ELR (cell line): ENCODE measurements around the gene PRRG4.
"Not testable (repeated sequence)": the region's sequence is repeated elsewhere in the genome, so short reads cannot be mapped to it uniquely, and the experiment has no call there.

Experiments used
- DNase-seq: peaks from one replicate; pipeline ENCODE4 v3.0.0-alpha.2; 2015; ENCODE audit warnings: low read depth

PRRG4 gene

GRCh38 chr11:32829680-32830412 is at the start of gene PRRG4:
TSS of gene PRRG4 (plus strand) at chr11:32829927. CDS start at chr11:32830530, 603 bp downstream.
- peak; percentile 65 for DNase-seq

- DNase-seq = not testable (repeated sequence)
Observed at GRCh38 chr11:32780839-32781238, 48.9 kb upstream of the PRRG4 start.

GRCh38 chr11:32781721-32782120 is 48.0 kb upstream of the PRRG4 start:
- no peak for DNase-seq

- no peak for DNase-seq
Observed at GRCh38 chr11:32785262-32785661, 44.5 kb upstream of the PRRG4 start.

- DNase-seq = no peak
Observed at GRCh38 chr11:32786811-32787210, 42.9 kb upstream of the PRRG4 start.

GRCh38 chr11:32790916-32791315 is 38.8 kb upstream of the PRRG4 start:
- no peak for DNase-seq

GRCh38 chr11:32792111-32792947 is 37.4 kb upstream of the PRRG4 start:
- DNase-seq = peak; percentile 33

GRCh38 chr11:32792948-32793475 is 36.7 kb upstream of the PRRG4 start:
- peak; percentile 64 for DNase-seq

GRCh38 chr11:32794439-32794838 is 35.3 kb upstream of the PRRG4 start, which contains the start of gene CCDC73:
TSS of gene CCDC73 (minus strand) at chr11:32794662. CDS start at chr11:32760243, 34,419 bp downstream.
- DNase-seq = no peak

GRCh38 chr11:32796425-32796824 is 33.3 kb upstream of the PRRG4 start:
- DNase-seq = no peak

GRCh38 chr11:32809313-32809712 is 20.4 kb upstream of the PRRG4 start:
- DNase-seq = peak; percentile 79

- DNase-seq = peak; percentile 60
Observed at GRCh38 chr11:32817181-32817851, 12.4 kb upstream of the PRRG4 start.

GRCh38 chr11:32817852-32818183 is 11.9 kb upstream of the PRRG4 start:
- DNase-seq = no peak

- no peak for DNase-seq
Observed at GRCh38 chr11:32819187-32819586, 10.5 kb upstream of the PRRG4 start.

GRCh38 chr11:32820497-32820896 is 9.2 kb upstream of the PRRG4 start:
- DNase-seq = no peak

GRCh38 chr11:32821517-32821916 is 8.2 kb upstream of the PRRG4 start:
- peak; percentile 81 for DNase-seq

- no peak for DNase-seq
Observed at GRCh38 chr11:32821917-32822560, 7.7 kb upstream of the PRRG4 start.

GRCh38 chr11:32823617-32824016 is 6.1 kb upstream of the PRRG4 start:
- not testable (repeated sequence) for DNase-seq

- no peak for DNase-seq
Observed at GRCh38 chr11:32826113-32826512, 3.6 kb upstream of the PRRG4 start.

GRCh38 chr11:32827276-32827675 is 2.5 kb upstream of the PRRG4 start:
- no peak for DNase-seq

GRCh38 chr11:32829157-32829679 is 509 bp upstream of the PRRG4 start:
- peak; percentile 23 for DNase-seq

- peak; percentile 11 for DNase-seq
Observed at GRCh38 chr11:32830413-32830738, 649 bp downstream of the PRRG4 start.
